H1 (cell line): ENCODE measurements around the gene PAQR5. TPM values are rescaled to one million over a fixed set of nuclear protein-coding genes. Genes with fewer than 3 reads are reported as not detected.

Experiments
- CTCF ChIA-PET: fragments of 300-600 bp; sonication (Branson Sonifier 250); formaldehyde crosslinking; loops from one replicate; lab custom pipeline; 2021; ENCODE audit not compliant: partially characterized antibody; lab: Charles Lee
- POLR2A ChIA-PET: fragments of 300-600 bp; sonication (Branson Sonifier 250); formaldehyde crosslinking; loops from one replicate; lab custom pipeline; 2021; ENCODE audit warnings: inconsistent platforms; ENCODE audit not compliant: partially characterized antibody; lab: Charles Lee
- DNase-seq, 2 experiments: peaks; one replicate each; pipeline versions ENCODE4 v3.0.0 to v3.0.0-alpha.2; 2010 to 2022; ENCODE audit warnings: low spot score in 2 of 2, low read depth in 1 of 2, mixed read lengths in 1 of 2
- FAIRE-seq: peaks from 2 replicates; lab custom pipeline; 2011; peaks lifted over from hg19 to GRCh38; lab: Jason Lieb, UNC
- H2AFZ ChIP-seq: 2 replicates; pipeline ENCODE4 v1.8.1; 2012; ENCODE audit warnings: low read length, inconsistent platforms
- H2AK5ac ChIP-seq: 2 replicates; pipeline ENCODE4 v1.6.1; 2013; ENCODE audit warnings: low read depth, low read length
- H2BK120ac ChIP-seq: replicated peaks from 2 replicates; pipeline ENCODE3; 2013; ENCODE audit warnings: low read depth, low read length, inconsistent platforms
- H2BK12ac ChIP-seq: 2 replicates; pipeline ENCODE4 v1.6.1; 2013; ENCODE audit warnings: low read depth, low read length
- H2BK15ac ChIP-seq: 2 replicates; pipeline ENCODE4 v1.6.1; 2013; ENCODE audit warnings: low read length
- H2BK20ac ChIP-seq: 2 replicates; pipeline ENCODE4 v1.6.1; 2013; ENCODE audit warnings: low read length
- H2BK5ac ChIP-seq: 2 replicates; pipeline ENCODE4 v1.6.1; 2013; ENCODE audit warnings: low read depth, low read length
- H3K14ac ChIP-seq: 2 replicates; pipeline ENCODE4 v1.6.1; 2013; ENCODE audit warnings: inconsistent platforms; ENCODE audit not compliant: insufficient read length
- H3K18ac ChIP-seq: 2 replicates; pipeline ENCODE4 v1.6.1; 2013; ENCODE audit warnings: low read length; ENCODE audit errors: extremely low read depth
- H3K23ac ChIP-seq: 2 replicates; pipeline ENCODE4 v1.6.1; 2013; ENCODE audit warnings: inconsistent platforms; ENCODE audit not compliant: insufficient read length
- H3K23me2 ChIP-seq: 2 replicates; pipeline ENCODE4 v1.6.1; 2013; ENCODE audit warnings: low read depth, low read length
- H3K27ac ChIP-seq: 2 replicates; pipeline ENCODE4 v1.6.1; 2011; ENCODE audit warnings: low read depth, low read length, inconsistent platforms
- H3K27me3 ChIP-seq, 4 experiments: replicated peaks in 1 of 4; 1 replicate in 1 of 4; 2 replicates in 3 of 4; pipeline versions ENCODE4 v1.6.1 to v1.8.1; 2011 to 2013; ENCODE audit warnings: low read length in 3 of 4, mild to moderate bottlenecking in 3 of 4, inconsistent platforms in 2 of 4, mixed read lengths in 2 of 4, moderate library complexity in 1 of 4; ENCODE audit not compliant: control insufficient read depth in 3 of 4, insufficient read depth in 3 of 4; ENCODE audit errors: extremely low read depth in 1 of 4
- H3K36me3 ChIP-seq, 4 experiments: 2 replicates each; pipeline versions ENCODE4 v1.6.1 to v1.8.1; 2011 to 2013; ENCODE audit warnings: mild to moderate bottlenecking in 4 of 4, low read length in 3 of 4, moderate library complexity in 2 of 4, control low read depth in 1 of 4, inconsistent platforms in 1 of 4; ENCODE audit not compliant: insufficient read depth in 4 of 4, control insufficient read depth in 2 of 4
- H3K4ac ChIP-seq: replicated peaks from 2 replicates; pipeline ENCODE3; 2013; ENCODE audit warnings: low read length, low read depth, mixed read lengths, inconsistent platforms; ENCODE audit not compliant: insufficient read length
- H3K4me1 ChIP-seq, 4 experiments: replicated peaks in 1 of 4; 1 replicate in 1 of 4; 2 replicates in 3 of 4; pipeline versions ENCODE4 v1.6.1 to v1.8.1; 2011 to 2013; ENCODE audit warnings: low read length in 3 of 4, inconsistent platforms in 2 of 4, mixed read lengths in 1 of 4; ENCODE audit not compliant: insufficient read depth in 4 of 4, control insufficient read depth in 3 of 4
- H3K4me2 ChIP-seq, 2 experiments: 2 replicates each; pipeline versions ENCODE4 v1.6.1 to v1.8.1; 2011 to 2013; ENCODE audit warnings: low read depth in 2 of 2, low read length in 2 of 2, control low read depth in 1 of 2, inconsistent platforms in 1 of 2, mild to moderate bottlenecking in 1 of 2; ENCODE audit not compliant: insufficient read depth in 1 of 2
- H3K4me3 ChIP-seq, 4 experiments: fragments of 200-600, 300-600 bp in 1 of 4; sonication (generic), shearing (Covaris generic), sonication (Bioruptor Twin) in 1 of 4; 2 replicates each; pipeline versions ENCODE4 v1.5.1 to v1.8.1; 2011 to 2016; ENCODE audit warnings: low read length in 4 of 4, low read depth in 3 of 4, control low read depth in 2 of 4, inconsistent platforms in 2 of 4, mild to moderate bottlenecking in 2 of 4, mixed read lengths in 1 of 4, moderate library complexity in 1 of 4; ENCODE audit not compliant: insufficient read depth in 2 of 4; ENCODE audit errors: extremely low read depth in 1 of 4
- H3K56ac ChIP-seq: replicated peaks from 2 replicates; pipeline ENCODE3; 2013; ENCODE audit warnings: low read depth, mild to moderate bottlenecking, mixed read lengths, low read length, inconsistent platforms; ENCODE audit not compliant: insufficient read length
- H3K79me1 ChIP-seq: 2 replicates; pipeline ENCODE4 v1.6.1; 2013; ENCODE audit warnings: low read depth, low read length, control low read depth
- H3K79me2 ChIP-seq, 2 experiments: 2 replicates each; pipeline versions ENCODE4 v1.6.1 to v1.8.1; 2012 to 2013; ENCODE audit warnings: low read length in 2 of 2, mild to moderate bottlenecking in 2 of 2, inconsistent platforms in 1 of 2; ENCODE audit not compliant: insufficient read depth in 2 of 2, control insufficient read depth in 1 of 2
- H3K9ac ChIP-seq, 4 experiments: replicated peaks in 1 of 4; 1 replicate in 1 of 4; 2 replicates in 3 of 4; pipeline versions ENCODE4 v1.6.1 to v1.8.1; 2011 to 2013; ENCODE audit warnings: low read depth in 3 of 4, low read length in 3 of 4, control low read depth in 2 of 4, mild to moderate bottlenecking in 2 of 4, moderate library complexity in 2 of 4, inconsistent platforms in 1 of 4; ENCODE audit errors: extremely low read depth in 1 of 4
- H3K9me3 ChIP-seq, 2 experiments: 2 replicates each; pipeline versions ENCODE4 v1.6.1 to v1.8.1; 2012 to 2013; ENCODE audit warnings: mild to moderate bottlenecking in 2 of 2, moderate library complexity in 2 of 2, control low read depth in 1 of 2, inconsistent platforms in 1 of 2, low read depth in 1 of 2, low read length in 1 of 2, mixed read lengths in 1 of 2; ENCODE audit not compliant: insufficient read depth in 2 of 2
- H4K20me1 ChIP-seq, 2 experiments: replicated peaks in 1 of 2; 2 replicates each; pipeline versions ENCODE3 to v1.8.1; 2011 to 2013; ENCODE audit warnings: inconsistent platforms in 2 of 2, low read length in 2 of 2, mild to moderate bottlenecking in 1 of 2; ENCODE audit not compliant: insufficient read depth in 2 of 2, control insufficient read depth in 1 of 2
- H4K5ac ChIP-seq: 2 replicates; pipeline ENCODE4 v1.6.1; 2013; ENCODE audit warnings: low read length, low read depth, mixed read lengths, inconsistent platforms; ENCODE audit not compliant: insufficient read length
- H4K8ac ChIP-seq: 2 replicates; pipeline ENCODE4 v1.8.0; 2013; ENCODE audit warnings: mild to moderate bottlenecking, moderate library complexity, low read length, inconsistent platforms; ENCODE audit not compliant: insufficient read depth; ENCODE audit errors: extremely low read depth
- H4K91ac ChIP-seq: replicated peaks from 2 replicates; pipeline ENCODE3; 2013; ENCODE audit warnings: low read length, mixed read lengths, inconsistent platforms; ENCODE audit not compliant: insufficient read length
- WGBS, 2 experiments: shearing (Covaris generic) in 1 of 2; methylation state at CpG; one replicate each; pipeline versions ENCODE4 v1.1.6 to v1.1.7; 2013 to 2015; ENCODE audit warnings: low lambda C conversion rate in 2 of 2, mixed read lengths in 2 of 2, inconsistent platforms in 1 of 2, low coverage in 1 of 2, missing lambda C conversion rate in 1 of 2; ENCODE audit not compliant: insufficient replicate concordance in 2 of 2, insufficient coverage in 1 of 2, insufficient read length in 1 of 2; ENCODE audit errors: extremely low coverage in 1 of 2, missing lambda C conversion rate in 1 of 2; 5-methylcytosine and 5-hydroxymethylcytosine counted together
- polyA plus RNA-seq, 7 experiments: library from polyadenylated mRNA; depleted of rRNA in 3 of 7; stranded (reverse) in 5 of 7; unstranded in 2 of 7; fragments of >200 nt in 5 of 7; fragments of 200-250 nt in 2 of 7; gene quantifications; 1 replicate in 5 of 7; 2 replicates in 1 of 7; 4 replicates in 1 of 7; pipeline versions ENCODE4 v1.2.1 to v1.2.3, GENCODE V29; 2011 to 2013; ENCODE audit warnings: missing spikeins in 2 of 7, mixed read lengths in 2 of 7
- total RNA-seq: library from RNA; stranded (reverse); fragmentation: NEBNext Ultra II Directional; extraction: Animal tissue kit (Norgen Biotek cat#: 25700); gene quantifications from 2 replicates; pipeline ENCODE4 v1.2.1, GENCODE V29; 2021
- TF ChIP-seq, protein P1 (sequence below): IDR thresholded peaks from 2 replicates; pipeline ENCODE4 v1.6.1; 2012; ENCODE audit warnings: low read length, inconsistent platforms

PAQR5 gene
- total and polyA plus RNA-seq, 2 of the 8 experiments (the other 6 are each of a cell fraction or from before 2014, with no cell fraction given), result 8.7 to 18.1 TPM

- no peak overlapping the region for H2BK15ac ChIP-seq
- no peak overlapping the region for H2AFZ ChIP-seq
- no peak overlapping the region for H2AK5ac ChIP-seq
- no peak overlapping the region for H3K18ac ChIP-seq
- no peaks in the 10 kb centered on the region for H3K79me1 ChIP-seq
- no peak overlapping the region for H3K4me2 ChIP-seq
- H3K9me3 ChIP-seq, result no peaks in the 10 kb centered on the region
- no peak overlapping the region for H3K14ac ChIP-seq
- H2BK5ac ChIP-seq, result no peak overlapping the region
- DNase-seq, result no peak
- no peak overlapping the region for H3K4ac ChIP-seq
- ChIA-PET POLR2A (interaction anchor here (0.7 kb wide), 1 partner anchor 10 kb away, joined by 3 read pairs; no protein-coding TSS in a partner anchor), CTCF (interaction anchor here (1.1 to 1.6 kb wide), 3 partner anchors 10 to 25 kb away, joined by 3 to 4 read pairs (median 3); no protein-coding TSS in a partner anchor)
- no peak overlapping the region for H3K4me3 ChIP-seq
- no peaks in the 10 kb centered on the region for H3K79me2 ChIP-seq
- H3K4me1 ChIP-seq, result peaks cover 0 to 2% (median 1%) of the 10 kb centered on the region in 4 experiments; a peak in 2 of 7 replicates
- H2BK12ac ChIP-seq, result no peak overlapping the region
- no peak overlapping the region for H2BK120ac ChIP-seq
- H4K8ac ChIP-seq, result no peak overlapping the region
- no peak overlapping the region for H3K27ac ChIP-seq
- no peak overlapping the region for H4K91ac ChIP-seq
- H2BK20ac ChIP-seq, result no peak overlapping the region
- no peak overlapping the region for H3K23ac ChIP-seq
- no peak overlapping the region for H4K5ac ChIP-seq
- H3K27me3 ChIP-seq, result no peaks in the 10 kb centered on the region
- no peaks in the 10 kb centered on the region for H3K23me2 ChIP-seq
- no peak overlapping the region for H3K9ac ChIP-seq
- H4K20me1 ChIP-seq, result peaks cover 0 to 2% of the 10 kb centered on the region in 2 experiments
- WGBS, 2 experiments, result 78% methylated on average over 3 of the region's 3 CpGs; no CpG with 5 or more reads in 1 of the 2 experiments
- no peak for FAIRE-seq
- H3K36me3 ChIP-seq, result peaks cover 0 to 5% (median 0%) of the 10 kb centered on the region in 4 experiments; a peak in 2 of 8 replicates
- H3K56ac ChIP-seq, result no peak overlapping the region
- TF ChIP-seq, protein P1, sequence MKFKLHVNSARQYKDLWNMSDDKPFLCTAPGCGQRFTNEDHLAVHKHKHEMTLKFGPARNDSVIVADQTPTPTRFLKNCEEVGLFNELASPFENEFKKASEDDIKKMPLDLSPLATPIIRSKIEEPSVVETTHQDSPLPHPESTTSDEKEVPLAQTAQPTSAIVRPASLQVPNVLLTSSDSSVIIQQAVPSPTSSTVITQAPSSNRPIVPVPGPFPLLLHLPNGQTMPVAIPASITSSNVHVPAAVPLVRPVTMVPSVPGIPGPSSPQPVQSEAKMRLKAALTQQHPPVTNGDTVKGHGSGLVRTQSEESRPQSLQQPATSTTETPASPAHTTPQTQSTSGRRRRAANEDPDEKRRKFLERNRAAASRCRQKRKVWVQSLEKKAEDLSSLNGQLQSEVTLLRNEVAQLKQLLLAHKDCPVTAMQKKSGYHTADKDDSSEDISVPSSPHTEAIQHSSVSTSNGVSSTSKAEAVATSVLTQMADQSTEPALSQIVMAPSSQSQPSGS, result no peak
These were observed 45.6 kb upstream of the PAQR5 start for GRCh38 chr15:69253156-69253555.
